Parathyroid adenoma (tissue), 2 donors: ENCODE data around the gene PLEKHO2.

Experiments used
- H2AFZ ChIP-seq: fragments of 300-600 bp; sonication (generic); one replicate; pipeline ENCODE4 v1.7.0; 2017; ENCODE audit warnings: antibody characterized with exemption, mild to moderate bottlenecking
- H3K27ac ChIP-seq: fragments of 300-600 bp; sonication (generic); one replicate; pipeline ENCODE4 v1.7.0; 2017
- H3K27me3 ChIP-seq: fragments of 300-600 bp; sonication (generic); one replicate; pipeline ENCODE4 v1.7.0; 2017; ENCODE audit warnings: low read length; ENCODE audit not compliant: control insufficient read depth, insufficient read depth
- H3K36me3 ChIP-seq: fragments of 300-600 bp; sonication (generic); one replicate; pipeline ENCODE4 v1.7.0; 2017; ENCODE audit warnings: low read length; ENCODE audit not compliant: control insufficient read depth, insufficient read depth
- H3K4me1 ChIP-seq: fragments of 300-600 bp; sonication (generic); one replicate; pipeline ENCODE4 v1.7.0; 2017; ENCODE audit warnings: control low read depth
- H3K4me2 ChIP-seq: fragments of 300-600 bp; sonication (generic); one replicate; pipeline ENCODE4 v1.7.0; 2017; ENCODE audit warnings: low read length
- H3K4me3 ChIP-seq: fragments of 300-600 bp; sonication (generic); one replicate; pipeline ENCODE4 v1.7.0; 2017; ENCODE audit warnings: low read depth, low read length
- H3K79me2 ChIP-seq: fragments of 300-600 bp; sonication (generic); one replicate; pipeline ENCODE4 v1.7.0; 2017; ENCODE audit warnings: control low read depth
- H3K9ac ChIP-seq: fragments of 300-600 bp; sonication (generic); one replicate; pipeline ENCODE4 v1.7.0; 2017; ENCODE audit warnings: mild to moderate bottlenecking
- H3K9me3 ChIP-seq: fragments of 300-600 bp; sonication (generic); one replicate; pipeline ENCODE4 v1.7.0; 2017; ENCODE audit warnings: low read length; ENCODE audit not compliant: control insufficient read depth
- TF ChIP-seq, protein P1 (sequence below): fragments of 300-600 bp; sonication (generic); IDR thresholded peaks from one replicate; pipeline ENCODE4 v1.7.0; 2017; ENCODE audit warnings: antibody characterized with exemption, mild to moderate bottlenecking
- donor health status: primary hyperparathyroidism.

PLEKHO2 gene

DNA sequence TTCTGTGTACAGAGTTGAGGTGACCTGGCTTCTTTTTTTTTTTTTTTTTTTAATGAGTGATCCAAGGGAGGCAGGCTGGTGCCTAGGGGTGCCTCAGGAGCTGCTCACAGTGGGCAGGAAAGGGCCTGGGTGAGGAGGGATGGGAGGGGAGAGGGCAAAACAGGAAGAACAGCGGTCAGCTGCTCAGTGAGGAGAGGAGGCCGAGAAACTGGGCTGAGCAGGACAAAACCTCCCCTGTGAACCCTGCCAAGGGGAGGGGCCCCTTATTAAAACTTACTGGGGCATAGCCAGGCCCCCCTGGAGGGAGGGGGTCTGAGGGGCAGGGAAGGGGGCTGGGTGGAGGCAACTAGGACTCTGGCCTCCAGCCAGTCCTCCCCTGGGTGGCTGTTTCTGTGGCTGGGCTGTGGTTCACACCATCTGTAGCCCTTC, 3.5 kb downstream of the PLEKHO2 start:
- H3K36me3 ChIP-seq: no peaks in the 10 kb centered on the region
- peak overlapping the region; percentile 47 for H3K27ac ChIP-seq
- H3K4me1 ChIP-seq: peaks cover 6% of the 10 kb centered on the region
- H3K79me2 ChIP-seq: no peaks in the 10 kb centered on the region
- TF ChIP-seq, protein P1, sequence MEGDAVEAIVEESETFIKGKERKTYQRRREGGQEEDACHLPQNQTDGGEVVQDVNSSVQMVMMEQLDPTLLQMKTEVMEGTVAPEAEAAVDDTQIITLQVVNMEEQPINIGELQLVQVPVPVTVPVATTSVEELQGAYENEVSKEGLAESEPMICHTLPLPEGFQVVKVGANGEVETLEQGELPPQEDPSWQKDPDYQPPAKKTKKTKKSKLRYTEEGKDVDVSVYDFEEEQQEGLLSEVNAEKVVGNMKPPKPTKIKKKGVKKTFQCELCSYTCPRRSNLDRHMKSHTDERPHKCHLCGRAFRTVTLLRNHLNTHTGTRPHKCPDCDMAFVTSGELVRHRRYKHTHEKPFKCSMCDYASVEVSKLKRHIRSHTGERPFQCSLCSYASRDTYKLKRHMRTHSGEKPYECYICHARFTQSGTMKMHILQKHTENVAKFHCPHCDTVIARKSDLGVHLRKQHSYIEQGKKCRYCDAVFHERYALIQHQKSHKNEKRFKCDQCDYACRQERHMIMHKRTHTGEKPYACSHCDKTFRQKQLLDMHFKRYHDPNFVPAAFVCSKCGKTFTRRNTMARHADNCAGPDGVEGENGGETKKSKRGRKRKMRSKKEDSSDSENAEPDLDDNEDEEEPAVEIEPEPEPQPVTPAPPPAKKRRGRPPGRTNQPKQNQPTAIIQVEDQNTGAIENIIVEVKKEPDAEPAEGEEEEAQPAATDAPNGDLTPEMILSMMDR: no peak
- no peaks in the 10 kb centered on the region for H3K27me3 ChIP-seq
- H3K4me3 ChIP-seq: no peak overlapping the region
- H3K9me3 ChIP-seq: no peaks in the 10 kb centered on the region
- H3K9ac ChIP-seq: no peak overlapping the region
- no peak overlapping the region for H2AFZ ChIP-seq
- no peak overlapping the region for H3K4me2 ChIP-seq

DNA sequence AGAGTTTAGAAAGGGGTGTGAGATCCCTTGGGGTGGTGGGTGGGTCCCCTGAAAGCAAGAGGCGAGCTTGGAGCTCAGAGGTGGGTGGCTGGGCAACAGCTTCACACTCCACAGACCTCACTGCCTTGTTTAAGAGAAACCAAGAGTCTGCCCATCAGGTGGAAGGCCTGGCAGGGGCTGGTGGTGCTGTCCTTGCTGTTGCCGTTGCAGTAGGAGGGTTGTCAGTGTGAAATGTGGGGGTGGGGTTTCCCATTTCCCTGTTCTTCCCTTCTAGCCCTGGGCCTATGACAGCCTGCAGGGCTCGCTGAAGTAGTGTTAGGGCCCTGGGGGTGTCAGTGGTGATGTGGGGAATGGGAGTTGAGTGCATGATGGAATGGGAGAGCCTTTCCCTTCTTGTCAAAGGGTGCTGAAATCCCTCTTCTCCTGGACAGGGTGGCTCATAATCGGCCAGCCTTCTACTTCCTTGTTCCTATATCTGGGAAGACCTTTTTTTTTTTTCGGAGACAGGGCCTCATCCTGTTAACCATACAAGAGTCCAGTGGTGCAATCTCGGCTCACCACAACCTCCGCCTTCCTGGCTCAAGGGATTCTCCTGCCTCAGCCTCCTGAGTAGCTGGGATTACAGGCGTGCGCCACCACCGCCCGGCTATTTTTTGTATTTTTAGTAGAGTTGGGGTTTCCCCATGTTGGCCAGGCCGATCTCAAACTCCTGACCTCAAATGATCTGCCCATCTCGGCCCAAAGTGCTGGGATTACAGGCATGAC, 4.3 kb downstream of the PLEKHO2 start:
- no peaks in the 10 kb centered on the region for H3K79me2 ChIP-seq
- TF ChIP-seq, protein P1: no peak
- H3K27ac ChIP-seq: peak overlapping the region; percentile 47
- H3K27me3 ChIP-seq: no peaks in the 10 kb centered on the region
- no peaks in the 10 kb centered on the region for H3K36me3 ChIP-seq
- H3K4me3 ChIP-seq: no peak overlapping the region
- no peaks in the 10 kb centered on the region for H3K9me3 ChIP-seq
- no peak overlapping the region for H2AFZ ChIP-seq
- no peaks in the 10 kb centered on the region for H3K4me1 ChIP-seq
- H3K4me2 ChIP-seq: no peak overlapping the region
- H3K9ac ChIP-seq: no peak overlapping the region

DNA sequence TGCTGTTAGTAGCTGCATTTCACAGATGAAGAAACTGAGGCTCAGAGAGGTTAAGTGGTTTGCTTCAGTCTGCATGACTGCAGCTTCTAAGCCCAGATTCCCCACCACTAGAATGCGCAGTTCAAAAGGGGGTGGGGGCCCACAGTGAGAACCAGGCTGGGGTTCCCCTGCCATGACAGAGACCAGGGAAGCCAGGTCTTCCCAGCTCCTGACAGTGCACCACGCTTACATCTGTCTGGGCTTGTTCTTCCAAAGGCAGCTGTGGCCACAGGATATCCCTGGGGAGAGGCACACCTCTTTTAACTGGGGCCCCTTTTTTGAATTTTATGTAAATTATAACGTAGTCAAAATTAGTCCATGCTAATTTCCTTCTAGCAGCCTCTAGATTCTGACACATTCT, 5.3 kb downstream of the PLEKHO2 start:
- H3K9ac ChIP-seq: no peak overlapping the region

DNA sequence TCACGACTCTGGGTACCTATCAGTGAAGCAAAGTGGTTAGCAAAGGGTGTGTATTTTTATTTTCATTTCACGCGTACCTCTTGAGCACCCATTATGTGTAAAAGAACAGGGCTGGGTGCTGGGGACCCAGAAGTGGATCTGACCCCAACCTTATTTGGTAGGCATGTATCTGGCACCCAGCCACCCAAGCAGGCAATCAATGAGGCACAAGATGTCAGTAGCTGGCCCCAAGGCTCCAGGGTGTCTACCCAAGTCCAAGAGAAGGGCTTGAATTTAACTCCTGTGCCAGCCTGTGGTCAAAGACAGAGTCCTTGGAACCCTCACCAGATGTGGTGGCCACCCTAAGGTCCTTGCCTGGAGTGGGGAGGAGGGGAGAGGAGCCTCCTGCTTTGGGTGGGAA, 5.7 kb downstream of the PLEKHO2 start:
- TF ChIP-seq, protein P1: no peak
- no peak overlapping the region for H3K4me3 ChIP-seq
- H3K27me3 ChIP-seq: no peaks in the 10 kb centered on the region
- no peak overlapping the region for H3K9ac ChIP-seq
- H3K4me2 ChIP-seq: no peak overlapping the region
- no peak overlapping the region for H3K27ac ChIP-seq
- no peaks in the 10 kb centered on the region for H3K9me3 ChIP-seq
- H3K79me2 ChIP-seq: no peaks in the 10 kb centered on the region
- H3K36me3 ChIP-seq: no peaks in the 10 kb centered on the region
- no peaks in the 10 kb centered on the region for H3K4me1 ChIP-seq
- H2AFZ ChIP-seq: no peak overlapping the region

More for the DNA sequence above, 5.3 kb downstream of the PLEKHO2 start:
- H3K4me3 ChIP-seq: no peak overlapping the region
- no peak overlapping the region for H2AFZ ChIP-seq
- H3K4me2 ChIP-seq: no peak overlapping the region
- H3K27me3 ChIP-seq: no peaks in the 10 kb centered on the region
- no peaks in the 10 kb centered on the region for H3K4me1 ChIP-seq
- H3K9me3 ChIP-seq: no peaks in the 10 kb centered on the region
- TF ChIP-seq, protein P1: no peak
- H3K36me3 ChIP-seq: no peaks in the 10 kb centered on the region
- no peak overlapping the region for H3K27ac ChIP-seq
- H3K79me2 ChIP-seq: no peaks in the 10 kb centered on the region
